Amniotic epithelial cell (primary cell): ENCODE results near the gene NKX6-2.
A peak's percentile ranks its signal among the peaks of the same experiment; 100 is the strongest.
"Not testable (repeated sequence)": the region's sequence is repeated elsewhere in the genome, so short reads cannot be mapped to it uniquely, and the experiment has no call there.

Experiments used
- DNase-seq: peaks from one replicate; pipeline ENCODE4 v3.0.0-alpha.2; 2010; ENCODE audit warnings: low read depth

Gene NKX6-2

GRCh38 chr10:132797986-132798385, 12.0 kb upstream of the NKX6-2 start:
- DNase-seq: not testable (repeated sequence)

GRCh38 chr10:132796846-132797245, 10.9 kb upstream of the NKX6-2 start:
- no peak for DNase-seq

- no peak for DNase-seq
Measured at GRCh38 chr10:132793871-132794849, 8.2 kb upstream of the NKX6-2 start.

GRCh38 chr10:132793213-132793612, 7.3 kb upstream of the NKX6-2 start:
- DNase-seq: no peak

GRCh38 chr10:132792796-132793195, 6.8 kb upstream of the NKX6-2 start:
- no peak for DNase-seq

GRCh38 chr10:132792099-132792498, 6.2 kb upstream of the NKX6-2 start:
- not testable (repeated sequence) for DNase-seq

- no peak for DNase-seq
Measured at GRCh38 chr10:132790934-132791829, 5.2 kb upstream of the NKX6-2 start.

GRCh38 chr10:132790470-132790869, 4.5 kb upstream of the NKX6-2 start:
- no peak for DNase-seq

GRCh38 chr10:132789659-132790148, 3.8 kb upstream of the NKX6-2 start:
- no peak for DNase-seq

DNA sequence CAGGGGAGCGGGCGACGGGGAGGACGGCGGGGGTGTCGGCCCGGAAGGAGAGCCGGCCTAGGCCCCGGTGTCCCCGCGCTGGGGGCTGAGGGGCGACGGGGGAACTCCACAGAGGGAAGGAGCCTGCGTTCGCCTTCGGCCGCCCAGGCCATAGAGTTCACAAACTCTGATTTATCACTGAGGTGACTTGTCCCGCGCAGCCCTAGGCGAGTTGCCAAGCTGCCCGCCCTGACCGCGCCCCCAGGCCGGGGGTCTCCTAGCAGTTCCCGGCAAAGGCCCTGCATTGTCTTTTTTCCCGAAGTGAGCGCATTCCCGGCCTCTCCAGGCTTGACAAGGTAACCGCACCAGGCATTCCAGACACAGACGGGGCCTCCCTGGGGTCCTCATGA, 2.9 kb upstream of the NKX6-2 start:
- DNase-seq: no peak

DNA sequence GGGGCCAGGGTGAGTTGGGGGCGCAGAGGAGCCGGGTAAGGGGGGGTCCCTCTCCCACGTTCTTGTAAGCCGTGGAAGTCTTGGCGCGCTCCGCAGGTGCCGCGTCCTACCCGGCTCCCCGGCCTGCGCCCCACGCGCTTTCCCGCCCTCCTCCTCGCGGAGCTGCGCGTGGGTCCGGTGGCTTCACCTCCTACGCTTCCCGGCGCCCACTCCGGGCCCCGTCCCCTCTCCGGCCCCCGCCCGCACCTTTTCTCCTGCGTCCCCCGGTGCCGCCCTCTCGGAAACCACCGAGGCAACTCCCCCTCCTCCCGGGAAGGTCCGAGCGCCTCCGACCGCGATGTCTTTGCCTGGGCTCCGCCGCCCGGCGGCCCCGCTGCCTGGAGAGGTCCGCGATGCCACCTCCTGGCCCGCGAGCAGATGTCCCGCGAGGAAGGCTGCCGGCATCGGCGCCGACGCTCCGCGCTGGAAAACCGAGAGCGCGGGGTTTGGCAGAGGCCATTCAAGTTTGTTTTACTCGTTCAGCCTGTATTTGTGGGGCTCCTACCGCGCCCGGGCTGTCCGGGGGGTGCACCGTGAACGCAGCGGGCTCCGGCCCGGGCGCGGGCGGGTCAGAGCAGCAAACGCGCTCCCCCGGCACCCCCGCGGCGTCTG, 2.4 kb upstream of the NKX6-2 start:
- peak; percentile 3 for DNase-seq

- DNase-seq: no peak
Measured at GRCh38 chr10:132787495-132788179, 1.7 kb upstream of the NKX6-2 start.

- DNase-seq: no peak
Measured at GRCh38 chr10:132786884-132787494, 1.0 kb upstream of the NKX6-2 start.

GRCh38 chr10:132786476-132786883, 533 bp upstream of the NKX6-2 start:
- no peak for DNase-seq

DNA sequence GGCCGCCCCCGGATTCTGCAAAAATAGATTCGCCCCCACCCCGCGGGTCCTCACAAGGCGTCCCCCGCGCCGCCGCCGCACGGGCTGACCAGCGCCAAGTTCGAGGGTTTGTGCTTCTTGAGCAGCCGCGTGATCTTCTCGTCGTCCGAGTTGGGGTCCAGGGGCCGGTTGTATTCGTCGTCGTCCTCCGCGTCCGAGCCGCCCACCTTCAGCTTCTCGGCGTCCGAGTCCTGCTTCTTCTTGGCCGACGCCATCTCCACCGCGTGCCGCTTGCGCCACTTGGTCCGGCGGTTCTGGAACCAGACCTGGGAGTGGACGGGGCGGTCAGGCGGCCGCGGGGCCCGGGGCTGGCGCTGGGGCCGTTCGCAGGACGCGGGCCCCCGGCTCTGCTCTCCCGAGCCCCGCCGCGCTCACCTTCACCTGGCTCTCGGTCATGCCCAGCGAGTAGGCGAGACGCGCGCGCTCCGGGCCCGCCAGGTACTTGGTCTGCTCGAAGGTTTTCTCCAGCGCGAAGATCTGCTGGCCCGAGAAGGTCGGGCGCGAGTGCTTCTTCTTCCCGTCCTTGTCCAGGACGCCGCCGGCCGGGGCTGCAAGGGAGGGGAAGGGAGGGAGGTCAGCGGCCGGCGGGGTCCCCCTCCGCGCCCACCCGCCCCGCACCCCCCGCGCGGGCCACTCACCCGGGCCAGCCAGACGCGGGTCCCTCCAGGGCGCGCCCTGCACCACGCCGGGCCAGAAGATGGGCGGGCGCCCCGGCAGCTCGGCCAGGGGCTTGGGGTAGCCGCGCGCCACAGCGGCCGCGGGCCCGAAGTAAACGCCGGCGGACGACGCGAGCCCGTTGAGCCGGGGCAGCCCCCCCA, 853 bp downstream of the NKX6-2 start:
- peak; percentile 3 for DNase-seq

- no peak for DNase-seq
Measured at GRCh38 chr10:132783940-132784865, 1.7 kb downstream of the NKX6-2 start.

- no peak for DNase-seq
Measured at GRCh38 chr10:132783165-132783939, 2.6 kb downstream of the NKX6-2 start.

- DNase-seq: no peak
Measured at GRCh38 chr10:132781556-132781955, 4.4 kb downstream of the NKX6-2 start.
